Right atrium auricular region (tissue), 2 donors: ENCODE data around the gene TRAF4. TPM values are rescaled to one million over a fixed set of nuclear protein-coding genes. Genes with fewer than 3 reads are reported as not detected.
"Not testable (repeated sequence)": the region's sequence is repeated elsewhere in the genome, so short reads cannot be mapped to it uniquely, and the experiment has no call there.

ENCODE experiments used
- DNase-seq: peaks from one replicate; pipeline ENCODE4 v3.0.0-alpha.2; 2019; ENCODE audit warnings: low spot score
- H3K27ac ChIP-seq, 2 donors: fragments of 200-600 bp; sonication (generic); 1 replicate in 1 of 2; 2 replicates in 1 of 2; pipeline ENCODE4 v1.5.1; 2016 to 2019
- H3K27me3 ChIP-seq, 2 donors: fragments of 200-600 bp; sonication (generic); one replicate each; pipeline versions ENCODE4 v1.5.1 to v1.6.0; 2017 to 2019
- H3K36me3 ChIP-seq: fragments of 200-600 bp; sonication (generic); one replicate; pipeline ENCODE4 v1.5.1; 2016
- H3K4me1 ChIP-seq, 2 donors: fragments of 200-600 bp; sonication (generic); one replicate each; pipeline versions ENCODE4 v1.5.1 to v1.6.0; 2017 to 2019
- H3K4me3 ChIP-seq, 2 donors: fragments of 200-600 bp; sonication (generic); 1 replicate in 1 of 2; 2 replicates in 1 of 2; pipeline ENCODE4 v1.5.1; 2017 to 2019; ENCODE audit warnings: mild to moderate bottlenecking in 1 of 2, moderate library complexity in 1 of 2
- H3K9me3 ChIP-seq, 2 donors: fragments of 200-600 bp; sonication (generic); one replicate each; pipeline ENCODE4 v1.5.1; 2019
- total RNA-seq, 2 donors: library from RNA; depleted of rRNA; stranded (reverse); fragments of >200 nt; gene quantifications; one replicate each; pipeline ENCODE4 v1.1.0, GENCODE V29; 2016
- TF ChIP-seq, protein P1 (sequence below), 2 donors: fragments of 200-600 bp; sonication (generic); IDR thresholded peaks; one replicate each; pipeline ENCODE4 v1.5.1; 2019; ENCODE audit warnings: antibody characterized with exemption in 2 of 2

TRAF4 gene
- total RNA-seq, 2 donors from 2014 or later = 3.3 to 6.7 TPM

DNA sequence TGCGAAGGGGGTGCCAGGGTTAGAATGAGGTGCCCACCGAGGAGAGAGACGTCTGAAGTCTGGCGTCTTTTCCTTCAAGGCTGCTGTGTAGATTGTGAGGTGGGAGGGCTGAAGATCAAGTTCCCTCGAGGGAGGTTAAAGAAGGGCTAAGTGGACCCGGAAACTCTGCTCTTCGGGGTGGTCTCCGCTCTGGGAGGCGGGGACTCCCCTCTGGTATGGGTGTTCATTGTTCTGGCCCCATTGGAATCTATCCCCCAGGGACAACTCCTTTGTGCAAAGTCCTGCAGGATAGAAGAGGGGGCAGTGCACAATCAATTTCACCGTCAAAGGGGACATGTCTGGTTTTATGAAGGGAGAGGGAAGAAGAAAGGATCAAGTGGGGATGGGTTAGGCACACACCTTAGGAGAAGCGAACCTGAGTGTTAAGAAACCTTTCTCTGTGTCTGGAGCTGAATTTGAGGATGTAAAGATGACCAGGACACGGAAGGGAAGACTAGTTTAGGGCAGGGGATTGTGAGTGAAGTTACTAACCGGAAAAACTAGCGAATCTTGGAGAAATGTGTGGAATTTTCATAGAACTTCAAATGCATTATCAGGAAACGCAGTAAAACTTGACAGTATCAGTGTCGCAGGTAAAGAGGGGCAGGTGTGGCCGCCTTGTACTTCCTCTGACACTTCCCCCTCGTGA lies 25.3 kb upstream of the TRAF4 start:
- H3K4me3 ChIP-seq = peak overlapping the region; percentile 55 to 88
- DNase-seq = no peak
- H3K27me3 ChIP-seq = no peaks in the 10 kb centered on the region
- peaks cover 45% of the 10 kb centered on the region for H3K36me3 ChIP-seq
- H3K27ac ChIP-seq = peak overlapping the region; percentile 91 to 92
- TF ChIP-seq, protein P1, sequence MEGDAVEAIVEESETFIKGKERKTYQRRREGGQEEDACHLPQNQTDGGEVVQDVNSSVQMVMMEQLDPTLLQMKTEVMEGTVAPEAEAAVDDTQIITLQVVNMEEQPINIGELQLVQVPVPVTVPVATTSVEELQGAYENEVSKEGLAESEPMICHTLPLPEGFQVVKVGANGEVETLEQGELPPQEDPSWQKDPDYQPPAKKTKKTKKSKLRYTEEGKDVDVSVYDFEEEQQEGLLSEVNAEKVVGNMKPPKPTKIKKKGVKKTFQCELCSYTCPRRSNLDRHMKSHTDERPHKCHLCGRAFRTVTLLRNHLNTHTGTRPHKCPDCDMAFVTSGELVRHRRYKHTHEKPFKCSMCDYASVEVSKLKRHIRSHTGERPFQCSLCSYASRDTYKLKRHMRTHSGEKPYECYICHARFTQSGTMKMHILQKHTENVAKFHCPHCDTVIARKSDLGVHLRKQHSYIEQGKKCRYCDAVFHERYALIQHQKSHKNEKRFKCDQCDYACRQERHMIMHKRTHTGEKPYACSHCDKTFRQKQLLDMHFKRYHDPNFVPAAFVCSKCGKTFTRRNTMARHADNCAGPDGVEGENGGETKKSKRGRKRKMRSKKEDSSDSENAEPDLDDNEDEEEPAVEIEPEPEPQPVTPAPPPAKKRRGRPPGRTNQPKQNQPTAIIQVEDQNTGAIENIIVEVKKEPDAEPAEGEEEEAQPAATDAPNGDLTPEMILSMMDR (IDR thresholded peaks at IDR 0.05) = no peak
- no peaks in the 10 kb centered on the region for H3K9me3 ChIP-seq
- peaks cover 0 to 54% of the 10 kb centered on the region in 2 donors for H3K4me1 ChIP-seq

DNA sequence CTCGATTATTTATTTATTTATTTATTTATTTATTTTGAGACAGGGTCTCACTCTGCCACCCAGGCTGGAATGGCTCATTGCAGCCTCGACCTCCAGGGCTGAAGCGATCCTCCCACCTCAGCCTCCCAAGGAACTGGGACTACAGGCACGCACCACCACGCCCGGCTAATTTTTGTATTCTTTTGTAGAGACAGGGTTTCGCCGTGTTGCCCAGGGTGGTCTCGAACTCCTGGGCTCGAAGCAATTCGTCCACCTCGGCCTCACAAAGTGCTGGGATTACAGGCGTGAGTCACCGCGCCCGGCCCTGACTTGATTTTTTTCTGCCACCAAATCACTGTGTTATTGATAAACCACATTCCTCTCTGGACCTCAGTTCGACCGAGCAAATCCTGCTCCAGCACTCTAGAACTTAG lies 24.8 kb upstream of the TRAF4 start:
- H3K27me3 ChIP-seq = no peaks in the 10 kb centered on the region
- peak overlapping the region; percentile 91 to 92 for H3K27ac ChIP-seq
- no peaks in the 10 kb centered on the region for H3K9me3 ChIP-seq
- peaks cover 0 to 54% of the 10 kb centered on the region in 2 donors for H3K4me1 ChIP-seq
- H3K36me3 ChIP-seq = peaks cover 48% of the 10 kb centered on the region
- peak overlapping the region; percentile 16 to 88 for H3K4me3 ChIP-seq
- TF ChIP-seq, protein P1 (IDR thresholded peaks at IDR 0.05) = no peak
- DNase-seq = no peak

GRCh38 chr17:28720247-28720996 lies 23.4 kb upstream of the TRAF4 start:
- Histone ChIP-seq H3K4me1 (peaks cover 0 to 57% of the 10 kb centered on the region in 2 donors), H3K4me3 (peak overlapping the region; percentile 86 to 88), H3K27me3 (no peaks in the 10 kb centered on the region), H3K9me3 (no peaks in the 10 kb centered on the region), H3K36me3 (peaks cover 42% of the 10 kb centered on the region), H3K27ac (peak overlapping the region; percentile 91 to 92)
- TF ChIP-seq, protein P1 (IDR thresholded peaks at IDR 0.05) = no peak
- no peak for DNase-seq

- H3K27me3 ChIP-seq, DNase-seq, H3K9me3 ChIP-seq: not testable (repeated sequence)
- peak overlapping the region in 1 of 2 donors; percentile 91 for H3K27ac ChIP-seq
- peak overlapping the region; percentile 86 to 88 for H3K4me3 ChIP-seq
- peaks cover 0 to 62% of the 10 kb centered on the region in 2 donors for H3K4me1 ChIP-seq
- peaks cover 40% of the 10 kb centered on the region for H3K36me3 ChIP-seq
Observed at GRCh38 chr17:28720997-28721329, 22.8 kb upstream of the TRAF4 start.

DNA sequence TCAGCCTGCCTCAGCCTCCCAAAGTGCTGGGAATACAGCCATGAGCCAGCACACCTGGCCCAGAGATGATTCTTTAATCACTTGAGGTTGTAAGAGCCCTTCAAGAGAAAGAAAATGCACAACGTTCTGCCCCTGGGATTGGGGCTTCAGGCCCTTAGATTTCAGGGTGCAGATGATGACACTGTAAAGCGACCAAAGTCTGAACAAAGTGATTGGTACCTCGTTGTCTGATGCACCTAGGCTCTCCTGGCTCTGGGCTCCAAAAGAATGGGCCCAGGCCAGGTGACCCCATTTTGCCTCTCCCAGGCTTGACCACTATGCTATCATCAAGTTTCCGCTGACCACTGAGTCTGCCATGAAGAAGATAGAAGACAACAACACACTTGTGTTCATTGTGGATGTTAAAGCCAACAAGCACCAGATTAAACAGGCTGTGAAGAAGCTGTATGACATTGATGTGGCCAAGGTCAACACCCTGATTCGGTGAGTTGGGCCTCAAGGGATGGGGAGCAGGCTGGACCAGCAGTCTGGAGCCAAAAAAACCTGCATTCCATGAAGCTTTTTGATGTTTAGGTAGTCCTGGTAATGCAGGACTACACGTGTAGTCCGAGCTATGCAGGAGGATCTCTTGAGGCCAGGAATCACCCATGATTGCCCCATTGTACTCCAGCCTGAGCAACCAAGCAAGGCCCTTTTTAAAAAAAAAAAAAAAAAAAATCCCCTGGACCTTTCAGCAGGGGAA lies 21.2 kb upstream of the TRAF4 start:
- Histone ChIP-seq H3K9me3 (no peaks in the 10 kb centered on the region), H3K27ac (no peak overlapping the region), H3K27me3 (no peaks in the 10 kb centered on the region), H3K36me3 (peaks cover 40% of the 10 kb centered on the region), H3K4me3 (no peak overlapping the region), H3K4me1 (peaks cover 0 to 62% of the 10 kb centered on the region in 2 donors)
- TF ChIP-seq, protein P1 (IDR thresholded peaks at IDR 0.05) = no peak
- DNase-seq = no peak
